Keratinocyte (primary cell): ENCODE data around the gene EPHX1.

ENCODE experiments used
- EZH2 ChIP-seq: IDR thresholded peaks from one replicate; pipeline ENCODE4 v1.6.1; 2012; ENCODE audit warnings: inconsistent platforms, mild to moderate bottlenecking, low read length, moderate library complexity
- TF ChIP-seq, protein P1 (sequence below), 3 experiments: IDR thresholded peaks in 1 of 3; conservative IDR thresholded peaks in 1 of 3; optimal IDR thresholded peaks in 1 of 3; 2 replicates in 2 of 3; 3 replicates in 1 of 3; pipeline versions ENCODE3 to v1.5.1; 2011; ENCODE audit warnings: low read length in 3 of 3, mild to moderate bottlenecking in 3 of 3, moderate library complexity in 2 of 3, control low read depth in 1 of 3, inconsistent platforms in 1 of 3; ENCODE audit not compliant: insufficient read depth in 2 of 3; ENCODE audit errors: extremely low read depth in 1 of 3

DNA sequence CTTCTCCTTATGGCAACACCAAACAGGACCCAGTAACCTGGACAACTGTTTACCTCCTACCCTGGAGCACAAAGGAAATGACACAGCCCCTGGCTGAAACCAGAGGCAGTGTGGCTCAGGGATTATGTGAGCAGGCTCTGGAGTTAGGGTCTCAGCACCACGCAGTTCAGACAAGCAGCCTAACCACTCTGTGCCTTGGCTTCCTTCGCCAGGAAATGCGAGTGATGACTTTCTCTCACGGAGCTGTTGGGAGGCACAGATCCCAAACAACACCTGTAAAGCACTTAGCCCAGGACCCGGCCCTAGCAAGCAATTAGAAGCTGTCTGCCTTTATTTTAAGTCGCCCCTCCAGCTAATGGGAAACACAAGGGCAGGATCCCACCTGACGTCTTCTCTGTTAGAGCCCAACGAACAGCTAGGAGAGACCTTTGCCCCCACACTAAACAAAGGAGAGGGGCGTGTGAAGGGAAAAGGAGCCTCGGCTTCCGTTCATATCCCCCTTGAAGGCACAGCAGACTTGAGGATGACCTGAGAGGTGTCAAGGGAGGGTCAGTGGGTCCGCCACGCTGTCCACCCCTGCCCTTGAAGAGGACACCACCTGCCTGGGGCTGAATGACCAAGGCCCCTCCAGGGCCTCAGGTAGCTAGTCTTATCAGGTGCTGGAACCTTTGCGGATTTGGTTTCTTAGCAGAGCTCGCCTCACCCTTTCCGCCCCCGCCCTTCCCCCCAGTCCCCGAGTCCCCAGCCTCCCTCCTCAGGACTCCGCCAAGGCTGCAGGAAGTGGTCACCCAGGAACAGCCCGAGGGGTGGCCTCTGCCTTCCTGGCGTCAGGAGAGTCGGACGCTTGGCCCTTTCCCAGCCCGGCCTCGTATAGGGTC is 71.4 kb downstream of the EPHX1 start:
- TF ChIP-seq, protein P1, sequence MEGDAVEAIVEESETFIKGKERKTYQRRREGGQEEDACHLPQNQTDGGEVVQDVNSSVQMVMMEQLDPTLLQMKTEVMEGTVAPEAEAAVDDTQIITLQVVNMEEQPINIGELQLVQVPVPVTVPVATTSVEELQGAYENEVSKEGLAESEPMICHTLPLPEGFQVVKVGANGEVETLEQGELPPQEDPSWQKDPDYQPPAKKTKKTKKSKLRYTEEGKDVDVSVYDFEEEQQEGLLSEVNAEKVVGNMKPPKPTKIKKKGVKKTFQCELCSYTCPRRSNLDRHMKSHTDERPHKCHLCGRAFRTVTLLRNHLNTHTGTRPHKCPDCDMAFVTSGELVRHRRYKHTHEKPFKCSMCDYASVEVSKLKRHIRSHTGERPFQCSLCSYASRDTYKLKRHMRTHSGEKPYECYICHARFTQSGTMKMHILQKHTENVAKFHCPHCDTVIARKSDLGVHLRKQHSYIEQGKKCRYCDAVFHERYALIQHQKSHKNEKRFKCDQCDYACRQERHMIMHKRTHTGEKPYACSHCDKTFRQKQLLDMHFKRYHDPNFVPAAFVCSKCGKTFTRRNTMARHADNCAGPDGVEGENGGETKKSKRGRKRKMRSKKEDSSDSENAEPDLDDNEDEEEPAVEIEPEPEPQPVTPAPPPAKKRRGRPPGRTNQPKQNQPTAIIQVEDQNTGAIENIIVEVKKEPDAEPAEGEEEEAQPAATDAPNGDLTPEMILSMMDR (optimal IDR thresholded peaks at IDR 0.05 in 1 of 3, IDR thresholded peaks at IDR 0.05 in 1 of 3, conservative IDR thresholded peaks at IDR 0.05 in 1 of 3; ENCODE audit: extremely low read depth in 1 of 3, insufficient read depth in 2 of 3, low read length in 3 of 3): no peak
- no peak for TF ChIP-seq EZH2
